ENCODE data around the gene FRMD4B.

FRMD4B gene

DNA sequence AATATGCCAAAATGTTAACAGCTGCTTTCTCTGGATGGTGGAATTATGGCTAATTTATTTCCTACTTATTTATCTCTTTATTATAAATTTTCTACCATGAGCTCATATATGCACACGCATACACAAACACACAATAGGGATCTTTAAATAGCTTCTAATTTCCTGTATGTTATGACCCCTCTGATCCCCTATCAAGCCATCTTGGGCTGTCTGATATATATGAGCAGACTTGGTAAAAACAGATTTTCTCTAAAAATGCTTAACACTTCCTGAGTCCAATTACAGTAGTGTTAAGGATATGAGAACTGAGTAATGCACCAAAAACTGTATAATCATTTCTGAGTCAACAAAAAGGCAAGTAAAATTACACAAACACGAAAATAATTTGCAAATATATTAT is 211.4 kb downstream of the FRMD4B start:
- TF ChIP-seq, protein P1, sequence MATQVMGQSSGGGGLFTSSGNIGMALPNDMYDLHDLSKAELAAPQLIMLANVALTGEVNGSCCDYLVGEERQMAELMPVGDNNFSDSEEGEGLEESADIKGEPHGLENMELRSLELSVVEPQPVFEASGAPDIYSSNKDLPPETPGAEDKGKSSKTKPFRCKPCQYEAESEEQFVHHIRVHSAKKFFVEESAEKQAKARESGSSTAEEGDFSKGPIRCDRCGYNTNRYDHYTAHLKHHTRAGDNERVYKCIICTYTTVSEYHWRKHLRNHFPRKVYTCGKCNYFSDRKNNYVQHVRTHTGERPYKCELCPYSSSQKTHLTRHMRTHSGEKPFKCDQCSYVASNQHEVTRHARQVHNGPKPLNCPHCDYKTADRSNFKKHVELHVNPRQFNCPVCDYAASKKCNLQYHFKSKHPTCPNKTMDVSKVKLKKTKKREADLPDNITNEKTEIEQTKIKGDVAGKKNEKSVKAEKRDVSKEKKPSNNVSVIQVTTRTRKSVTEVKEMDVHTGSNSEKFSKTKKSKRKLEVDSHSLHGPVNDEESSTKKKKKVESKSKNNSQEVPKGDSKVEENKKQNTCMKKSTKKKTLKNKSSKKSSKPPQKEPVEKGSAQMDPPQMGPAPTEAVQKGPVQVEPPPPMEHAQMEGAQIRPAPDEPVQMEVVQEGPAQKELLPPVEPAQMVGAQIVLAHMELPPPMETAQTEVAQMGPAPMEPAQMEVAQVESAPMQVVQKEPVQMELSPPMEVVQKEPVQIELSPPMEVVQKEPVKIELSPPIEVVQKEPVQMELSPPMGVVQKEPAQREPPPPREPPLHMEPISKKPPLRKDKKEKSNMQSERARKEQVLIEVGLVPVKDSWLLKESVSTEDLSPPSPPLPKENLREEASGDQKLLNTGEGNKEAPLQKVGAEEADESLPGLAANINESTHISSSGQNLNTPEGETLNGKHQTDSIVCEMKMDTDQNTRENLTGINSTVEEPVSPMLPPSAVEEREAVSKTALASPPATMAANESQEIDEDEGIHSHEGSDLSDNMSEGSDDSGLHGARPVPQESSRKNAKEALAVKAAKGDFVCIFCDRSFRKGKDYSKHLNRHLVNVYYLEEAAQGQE (IDR thresholded peaks at IDR 0.05; ENCODE audit: insufficient replicate concordance, low read depth): no peak
- TF ChIP-seq, protein P2, sequence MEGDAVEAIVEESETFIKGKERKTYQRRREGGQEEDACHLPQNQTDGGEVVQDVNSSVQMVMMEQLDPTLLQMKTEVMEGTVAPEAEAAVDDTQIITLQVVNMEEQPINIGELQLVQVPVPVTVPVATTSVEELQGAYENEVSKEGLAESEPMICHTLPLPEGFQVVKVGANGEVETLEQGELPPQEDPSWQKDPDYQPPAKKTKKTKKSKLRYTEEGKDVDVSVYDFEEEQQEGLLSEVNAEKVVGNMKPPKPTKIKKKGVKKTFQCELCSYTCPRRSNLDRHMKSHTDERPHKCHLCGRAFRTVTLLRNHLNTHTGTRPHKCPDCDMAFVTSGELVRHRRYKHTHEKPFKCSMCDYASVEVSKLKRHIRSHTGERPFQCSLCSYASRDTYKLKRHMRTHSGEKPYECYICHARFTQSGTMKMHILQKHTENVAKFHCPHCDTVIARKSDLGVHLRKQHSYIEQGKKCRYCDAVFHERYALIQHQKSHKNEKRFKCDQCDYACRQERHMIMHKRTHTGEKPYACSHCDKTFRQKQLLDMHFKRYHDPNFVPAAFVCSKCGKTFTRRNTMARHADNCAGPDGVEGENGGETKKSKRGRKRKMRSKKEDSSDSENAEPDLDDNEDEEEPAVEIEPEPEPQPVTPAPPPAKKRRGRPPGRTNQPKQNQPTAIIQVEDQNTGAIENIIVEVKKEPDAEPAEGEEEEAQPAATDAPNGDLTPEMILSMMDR (IDR thresholded peaks at IDR 0.05; ENCODE audit: insufficient read depth, low read length): no peak
- TF ChIP-seq POLR2AphosphoS5 (IDR thresholded peaks at IDR 0.05; ENCODE audit: low read depth) (no peak), GABPA (IDR thresholded peaks at IDR 0.05; ENCODE audit: low read depth) (no peak), SPI1 (IDR thresholded peaks at IDR 0.05; ENCODE audit: borderline replicate concordance, low read depth) (no peak)
- Histone ChIP-seq H3K27me3 (ENCODE audit: insufficient read depth, poor library complexity, severe bottlenecking) (no peaks in the 10 kb centered on the region), H3K27ac (replicated peaks) (no peak overlapping the region), H3K4me3 (replicated peaks; ENCODE audit: insufficient read depth, low read length) (no peak overlapping the region)
- no peak for DNase-seq (ENCODE audit: low read depth in 1 of 2, low spot score in 1 of 2)

DNA sequence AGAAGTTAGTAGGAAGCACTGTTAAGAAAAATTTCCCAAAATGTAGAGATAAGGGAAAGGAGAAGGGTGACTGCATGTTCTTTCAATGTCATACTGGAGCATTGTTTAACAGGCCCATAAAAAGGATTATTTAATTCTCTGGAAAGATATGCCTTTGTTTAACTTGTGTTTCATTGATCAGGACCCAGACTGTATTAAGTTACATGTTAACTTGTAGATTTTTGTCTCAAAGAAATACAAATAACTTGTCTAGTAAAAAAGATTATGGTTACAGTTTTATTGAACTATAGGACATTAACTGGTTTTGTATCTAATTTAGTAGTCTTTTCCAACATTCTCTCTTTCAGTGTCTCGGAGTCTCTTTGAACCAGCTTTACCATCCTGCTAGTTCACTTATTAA is 213.8 kb downstream of the FRMD4B start:
- Histone ChIP-seq H3K4me3 (replicated peaks; ENCODE audit: insufficient read depth, low read length) (no peak overlapping the region), H3K27ac (replicated peaks) (no peak overlapping the region), H3K27me3 (ENCODE audit: insufficient read depth, poor library complexity, severe bottlenecking) (no peaks in the 10 kb centered on the region)
- TF ChIP-seq, protein P2 (IDR thresholded peaks at IDR 0.05; ENCODE audit: insufficient read depth, low read length): no peak
- TF ChIP-seq POLR2AphosphoS5 (IDR thresholded peaks at IDR 0.05; ENCODE audit: low read depth) (no peak), GABPA (IDR thresholded peaks at IDR 0.05; ENCODE audit: low read depth) (no peak), SPI1 (IDR thresholded peaks at IDR 0.05; ENCODE audit: borderline replicate concordance, low read depth) (no peak)
- TF ChIP-seq, protein P1 (IDR thresholded peaks at IDR 0.05; ENCODE audit: insufficient replicate concordance, low read depth): no peak
- DNase-seq (ENCODE audit: low read depth in 1 of 2, low spot score in 1 of 2): no peak

DNA sequence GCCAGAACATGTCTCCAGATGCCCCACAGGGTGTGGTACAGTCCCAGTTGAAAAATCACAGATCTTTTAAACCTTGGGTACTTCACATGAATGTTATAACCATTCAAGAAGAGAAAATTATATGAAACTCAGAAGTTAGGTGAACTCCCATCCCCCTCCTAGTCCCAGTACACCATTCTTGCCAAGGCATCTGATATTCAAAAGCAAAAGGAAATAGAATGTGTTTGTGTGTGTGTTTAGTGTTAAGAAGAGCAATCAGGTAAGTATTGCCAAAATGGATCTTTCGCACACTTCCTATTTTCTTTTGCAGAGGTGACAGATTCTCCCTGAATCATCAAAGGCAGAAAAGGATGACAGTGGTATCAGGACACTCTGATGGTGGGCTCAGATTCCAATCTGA is 219.4 kb downstream of the FRMD4B start:
- TF ChIP-seq, protein P2 (IDR thresholded peaks at IDR 0.05; ENCODE audit: insufficient read depth, low read length): no peak
- TF ChIP-seq GABPA (IDR thresholded peaks at IDR 0.05; ENCODE audit: low read depth) (no peak), POLR2AphosphoS5 (IDR thresholded peaks at IDR 0.05; ENCODE audit: low read depth) (no peak), SPI1 (IDR thresholded peaks at IDR 0.05; ENCODE audit: borderline replicate concordance, low read depth) (no peak)
- TF ChIP-seq, protein P1 (IDR thresholded peaks at IDR 0.05; ENCODE audit: insufficient replicate concordance, low read depth): no peak
- DNase-seq (ENCODE audit: low read depth in 1 of 2, low spot score in 1 of 2): no peak
- H3K27ac ChIP-seq (replicated peaks): no peak overlapping the region
- H3K27me3 ChIP-seq (ENCODE audit: insufficient read depth, poor library complexity, severe bottlenecking): no peaks in the 10 kb centered on the region
- H3K4me3 ChIP-seq (replicated peaks; ENCODE audit: insufficient read depth, low read length): no peak overlapping the region
